Measurements from ENCODE around the gene TMC7. TPM values are rescaled to one million over a fixed set of nuclear protein-coding genes. Genes with fewer than 3 reads are reported as not detected.
"Not testable (repeated sequence)": the region's sequence is repeated elsewhere in the genome, so short reads cannot be mapped to it uniquely, and the experiment has no call there.

The TMC7 gene
- total RNA-seq, 1 experiment from 2014 or later: 4.3 TPM

DNA sequence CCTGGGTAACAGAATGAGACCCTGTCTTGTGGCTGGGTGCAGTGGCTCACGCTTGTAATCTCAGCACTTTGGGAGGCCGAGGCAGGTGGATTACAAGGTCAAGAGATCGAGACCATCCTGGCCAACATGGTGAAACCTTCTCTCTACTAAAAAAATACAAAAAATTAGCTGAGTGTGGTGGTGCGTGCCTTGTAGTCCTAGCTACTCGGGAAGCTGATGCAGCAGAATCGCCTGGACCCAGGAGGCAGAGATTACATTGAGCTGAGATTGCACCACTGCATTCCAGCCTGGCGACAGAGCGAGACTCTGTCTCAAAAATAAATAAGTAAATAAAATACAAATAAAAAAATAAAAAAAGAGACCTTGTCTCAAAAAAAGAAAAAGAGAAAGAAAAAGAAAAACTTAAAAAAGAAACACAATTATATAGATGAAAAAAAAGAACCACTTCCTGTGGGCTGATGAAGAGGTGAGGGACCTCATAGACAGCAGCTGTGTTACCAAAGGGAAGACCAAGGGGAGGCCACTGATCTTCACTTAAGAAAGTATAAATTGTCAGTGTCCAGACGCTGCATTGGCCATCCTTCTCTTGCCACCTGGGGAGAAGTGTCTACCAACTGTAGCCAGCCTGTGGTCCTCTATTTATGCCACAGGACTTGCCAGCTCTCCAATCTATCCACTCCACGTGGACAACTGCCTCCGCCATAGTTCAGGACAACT lies 33.1 kb upstream of the TMC7 start:
- Histone ChIP-seq H4K20me1 (ENCODE audit: insufficient read depth) (no peaks in the 10 kb centered on the region), H3K79me2 (ENCODE audit: low read depth) (no peaks in the 10 kb centered on the region), H3K4me3 (no peak overlapping the region), H3F3A (ENCODE audit: insufficient read depth, low read depth) (no peaks in the 10 kb centered on the region), H3K9me3 (ENCODE audit: insufficient read depth, low read depth) (no peaks in the 10 kb centered on the region), H3K36me3 (ENCODE audit: low read depth) (no peaks in the 10 kb centered on the region), H3K27ac (no peak overlapping the region), H3K9me2 (ENCODE audit: insufficient read depth) (no peaks in the 10 kb centered on the region), H3K27me3 (ENCODE audit: insufficient read depth, low read depth) (no peaks in the 10 kb centered on the region), H3K4me1 (replicated peaks; ENCODE audit: insufficient read depth) (no peaks in the 10 kb centered on the region), H3K4me2 (no peak overlapping the region), H2AFZ (no peak overlapping the region)
- no TSS peak for BruUV-seq (replicated peaks)
- ChIA-PET CTCF (interaction anchor here (0.5 kb wide), 1 partner anchor 8 kb away, joined by 4 read pairs; no protein-coding TSS in a partner anchor), POLR2A (ENCODE audit: unreplicated experiment) (no interaction called here)
- intact Hi-C loops (cut with micrococcal nuclease; ENCODE audit: unreplicated experiment): no loop called here
- TF ChIP-seq, protein P1, sequence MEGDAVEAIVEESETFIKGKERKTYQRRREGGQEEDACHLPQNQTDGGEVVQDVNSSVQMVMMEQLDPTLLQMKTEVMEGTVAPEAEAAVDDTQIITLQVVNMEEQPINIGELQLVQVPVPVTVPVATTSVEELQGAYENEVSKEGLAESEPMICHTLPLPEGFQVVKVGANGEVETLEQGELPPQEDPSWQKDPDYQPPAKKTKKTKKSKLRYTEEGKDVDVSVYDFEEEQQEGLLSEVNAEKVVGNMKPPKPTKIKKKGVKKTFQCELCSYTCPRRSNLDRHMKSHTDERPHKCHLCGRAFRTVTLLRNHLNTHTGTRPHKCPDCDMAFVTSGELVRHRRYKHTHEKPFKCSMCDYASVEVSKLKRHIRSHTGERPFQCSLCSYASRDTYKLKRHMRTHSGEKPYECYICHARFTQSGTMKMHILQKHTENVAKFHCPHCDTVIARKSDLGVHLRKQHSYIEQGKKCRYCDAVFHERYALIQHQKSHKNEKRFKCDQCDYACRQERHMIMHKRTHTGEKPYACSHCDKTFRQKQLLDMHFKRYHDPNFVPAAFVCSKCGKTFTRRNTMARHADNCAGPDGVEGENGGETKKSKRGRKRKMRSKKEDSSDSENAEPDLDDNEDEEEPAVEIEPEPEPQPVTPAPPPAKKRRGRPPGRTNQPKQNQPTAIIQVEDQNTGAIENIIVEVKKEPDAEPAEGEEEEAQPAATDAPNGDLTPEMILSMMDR (conservative IDR thresholded peaks at IDR 0.05): no peak
- DNase-seq: no peak

DNA sequence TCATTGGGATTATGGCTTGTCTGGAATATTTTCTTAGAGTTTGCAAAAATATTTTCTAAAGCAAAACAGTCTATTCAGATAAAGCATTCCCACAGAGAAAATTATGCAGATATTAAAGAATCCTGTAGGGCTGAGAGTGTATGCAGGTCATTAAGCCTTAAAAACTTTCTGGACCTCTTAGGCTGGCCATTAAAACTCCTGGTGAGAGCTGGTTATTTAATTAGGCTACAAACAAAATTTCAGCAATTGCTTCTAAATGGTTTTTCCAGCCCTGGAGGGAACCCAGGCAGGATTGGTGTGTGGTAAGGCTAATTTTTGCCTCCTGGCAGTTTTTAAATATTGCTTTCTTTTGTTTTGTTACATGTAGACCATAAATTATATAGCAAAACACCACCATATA lies 30.2 kb upstream of the TMC7 start:
- ChIA-PET CTCF (no interaction called here), POLR2A (ENCODE audit: unreplicated experiment) (no interaction called here)
- BruUV-seq (replicated peaks): no TSS peak
- Histone ChIP-seq H3K27ac (no peak overlapping the region), H3F3A (ENCODE audit: insufficient read depth, low read depth) (no peaks in the 10 kb centered on the region; the same call in 1 of the 2 replicates), H3K9me2 (ENCODE audit: insufficient read depth) (no peaks in the 10 kb centered on the region), H3K4me1 (replicated peaks; ENCODE audit: insufficient read depth) (no peaks in the 10 kb centered on the region), H2AFZ (no peak overlapping the region), H3K36me3 (ENCODE audit: low read depth) (no peaks in the 10 kb centered on the region), H3K4me2 (no peak overlapping the region), H3K4me3 (no peak overlapping the region), H3K27me3 (ENCODE audit: insufficient read depth, low read depth) (no peaks in the 10 kb centered on the region), H4K20me1 (ENCODE audit: insufficient read depth) (no peaks in the 10 kb centered on the region), H3K79me2 (ENCODE audit: low read depth) (no peaks in the 10 kb centered on the region), H3K9me3 (ENCODE audit: insufficient read depth, low read depth) (no peaks in the 10 kb centered on the region)
- TF ChIP-seq, protein P1 (conservative IDR thresholded peaks at IDR 0.05): no peak
- TF ChIP-seq EZH2 (IDR thresholded peaks at IDR 0.05; ENCODE audit: low read depth): no peak
- DNase-seq: no peak
- intact Hi-C loops (cut with micrococcal nuclease; ENCODE audit: unreplicated experiment): no loop called here

DNA sequence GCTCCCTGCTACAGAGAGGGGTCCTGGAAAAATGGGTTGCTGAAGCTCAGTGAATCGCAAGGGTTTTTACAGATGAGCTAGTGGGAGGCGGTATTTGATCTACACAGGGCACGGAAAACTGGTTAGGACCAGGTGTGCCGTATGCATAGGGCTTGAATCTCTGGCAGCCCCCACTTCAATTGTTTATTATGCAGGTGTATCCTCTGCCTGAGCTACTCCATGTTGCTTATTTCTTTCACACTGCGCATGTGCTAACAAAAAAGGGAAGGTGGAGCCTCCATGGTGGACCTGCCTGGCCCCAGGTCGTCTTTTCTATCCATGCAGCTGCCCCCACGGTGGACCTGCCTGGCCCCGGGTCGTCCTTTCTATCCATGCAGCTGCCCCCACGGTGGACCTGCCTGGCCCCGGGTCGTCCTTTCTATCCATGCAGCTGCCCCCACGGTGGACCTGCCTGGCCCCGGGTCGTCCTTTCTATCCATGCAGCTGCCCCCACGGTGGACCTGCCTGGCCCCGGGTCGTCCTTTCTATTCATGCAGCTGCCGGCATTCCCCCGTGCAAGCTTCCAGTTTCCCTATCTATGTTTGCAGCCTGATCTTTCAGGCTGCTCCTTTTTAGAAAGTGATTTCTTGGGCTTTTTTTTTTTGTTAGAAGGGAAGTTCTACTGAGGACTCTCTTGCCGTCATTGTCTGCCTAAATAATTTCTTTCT lies 27.7 kb upstream of the TMC7 start:
- POLR2A ChIA-PET (ENCODE audit: unreplicated experiment); H3K79me2 ChIP-seq (ENCODE audit: low read depth); H3K27ac ChIP-seq; H3K9me3 ChIP-seq (ENCODE audit: insufficient read depth, low read depth); BruUV-seq (replicated peaks); H3K4me2 ChIP-seq; H4K20me1 ChIP-seq (ENCODE audit: insufficient read depth); intact Hi-C loops (cut with micrococcal nuclease; ENCODE audit: unreplicated experiment); H3K9me2 ChIP-seq (ENCODE audit: insufficient read depth); H3K4me1 ChIP-seq (replicated peaks; ENCODE audit: insufficient read depth); H2AFZ ChIP-seq; H3K27me3 ChIP-seq (ENCODE audit: insufficient read depth, low read depth); DNase-seq; H3K36me3 ChIP-seq (ENCODE audit: low read depth); H3K4me3 ChIP-seq; H3F3A ChIP-seq (ENCODE audit: insufficient read depth, low read depth): not testable (repeated sequence)
- CTCF ChIA-PET: interaction anchor here (1.0 kb wide), 1 partner anchor 10 kb away, joined by 6 read pairs; no protein-coding TSS in a partner anchor

DNA sequence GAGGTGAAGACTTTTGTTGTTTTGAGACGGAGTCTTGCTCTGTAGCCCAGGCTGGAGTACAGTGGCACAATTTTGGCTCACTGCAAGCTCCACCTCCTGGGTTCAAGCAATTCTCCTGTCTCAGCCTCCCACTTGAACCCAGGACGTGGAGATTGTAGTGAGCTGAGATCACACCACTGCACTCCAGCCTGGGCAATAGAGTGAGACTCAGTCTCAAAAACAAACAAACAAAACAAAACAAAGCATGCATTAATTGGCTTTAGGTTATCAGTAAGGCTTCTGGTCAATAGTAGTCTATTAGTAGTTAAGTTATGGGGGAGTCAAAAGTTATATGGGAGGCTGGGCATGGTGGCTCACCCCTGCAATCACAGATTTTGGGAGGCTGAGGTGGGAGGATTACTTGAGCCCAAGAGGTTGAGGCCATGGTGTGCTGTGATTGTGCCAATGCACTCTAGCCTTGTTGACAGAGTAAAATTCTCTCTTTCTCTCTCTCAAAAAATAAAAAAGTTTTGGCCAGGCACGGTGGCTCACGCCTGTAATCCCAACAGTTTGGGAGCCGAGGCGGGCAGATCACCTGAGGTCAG lies 27.0 kb upstream of the TMC7 start:
- POLR2A ChIA-PET (ENCODE audit: unreplicated experiment); H3K4me2 ChIP-seq; H2AFZ ChIP-seq; H3K36me3 ChIP-seq (ENCODE audit: low read depth); H3K4me1 ChIP-seq (replicated peaks; ENCODE audit: insufficient read depth); H3F3A ChIP-seq (ENCODE audit: insufficient read depth, low read depth); intact Hi-C loops (cut with micrococcal nuclease; ENCODE audit: unreplicated experiment); H3K27ac ChIP-seq; H3K4me3 ChIP-seq; H3K79me2 ChIP-seq (ENCODE audit: low read depth); H3K9me3 ChIP-seq (ENCODE audit: insufficient read depth, low read depth); H3K27me3 ChIP-seq (ENCODE audit: insufficient read depth, low read depth); H3K9me2 ChIP-seq (ENCODE audit: insufficient read depth); H4K20me1 ChIP-seq (ENCODE audit: insufficient read depth); DNase-seq; BruUV-seq (replicated peaks): not testable (repeated sequence)
- CTCF ChIA-PET: interaction anchor here (1.0 kb wide), 1 partner anchor 11 kb away, joined by 4 read pairs; no protein-coding TSS in a partner anchor

Measured in PC-9 (cell line).